ENCODE measurements around the gene IFNL1.
"Not testable (repeated sequence)": the region's sequence is repeated elsewhere in the genome, so short reads cannot be mapped to it uniquely, and the experiment has no call there.

IFNL1 gene

GRCh38 chr19:39296055-39296645, at the start of gene IFNL1:
Gene IFNL1 (plus strand): TSS chr19:39296407. CDS start chr19:39296422, 15 bp downstream.
- DNase-seq, result no peak

GRCh38 chr19:39246951-39247669, 49.1 kb upstream of the IFNL1 start:
- peak; percentile 63 for DNase-seq

- no peak for DNase-seq
Measured at GRCh38 chr19:39247701-39248664, 48.2 kb upstream of the IFNL1 start.

- no peak for DNase-seq
Measured at GRCh38 chr19:39248806-39249205, 47.4 kb upstream of the IFNL1 start, which contains the start of gene IFNL4. Gene IFNL4 (minus strand): TSS chr19:39248856.

- no peak for DNase-seq
Measured at GRCh38 chr19:39251081-39251480, 45.1 kb upstream of the IFNL1 start.

GRCh38 chr19:39251846-39252245, 44.4 kb upstream of the IFNL1 start:
- no peak for DNase-seq

- DNase-seq, result no peak
Measured at GRCh38 chr19:39252458-39252857, 43.7 kb upstream of the IFNL1 start.

- no peak for DNase-seq
Measured at GRCh38 chr19:39253374-39254149, 42.6 kb upstream of the IFNL1 start.

- DNase-seq, result no peak
Measured at GRCh38 chr19:39254531-39255345, 41.5 kb upstream of the IFNL1 start.

- DNase-seq, result no peak
Measured at GRCh38 chr19:39257227-39257626, 39.0 kb upstream of the IFNL1 start.

- no peak for DNase-seq
Measured at GRCh38 chr19:39261704-39262103, 34.5 kb upstream of the IFNL1 start.

- DNase-seq, result no peak
Measured at GRCh38 chr19:39262496-39262895, 33.7 kb upstream of the IFNL1 start.

- peak; percentile 5 for DNase-seq
Measured at GRCh38 chr19:39263912-39264305, 32.3 kb upstream of the IFNL1 start.

GRCh38 chr19:39264306-39265290, 31.6 kb upstream of the IFNL1 start:
- DNase-seq, result no peak

GRCh38 chr19:39265321-39265916, 30.8 kb upstream of the IFNL1 start:
- no peak for DNase-seq

- not testable (repeated sequence) for DNase-seq
Measured at GRCh38 chr19:39268085-39268484, 28.1 kb upstream of the IFNL1 start, which contains the start of gene IFNL2. Gene IFNL2 (plus strand): TSS chr19:39268396. CDS start chr19:39268569, 173 bp downstream.

- not testable (repeated sequence) for DNase-seq
Measured at GRCh38 chr19:39268531-39269223, 27.5 kb upstream of the IFNL1 start.

- DNase-seq, result not testable (repeated sequence)
Measured at GRCh38 chr19:39269369-39269768, 26.8 kb upstream of the IFNL1 start.

Data from CD4-positive, alpha-beta T cell treated with Interleukin-17A for 4 hours (primary cell).